ENCODE results near the gene OLR1.

The OLR1 gene

DNA sequence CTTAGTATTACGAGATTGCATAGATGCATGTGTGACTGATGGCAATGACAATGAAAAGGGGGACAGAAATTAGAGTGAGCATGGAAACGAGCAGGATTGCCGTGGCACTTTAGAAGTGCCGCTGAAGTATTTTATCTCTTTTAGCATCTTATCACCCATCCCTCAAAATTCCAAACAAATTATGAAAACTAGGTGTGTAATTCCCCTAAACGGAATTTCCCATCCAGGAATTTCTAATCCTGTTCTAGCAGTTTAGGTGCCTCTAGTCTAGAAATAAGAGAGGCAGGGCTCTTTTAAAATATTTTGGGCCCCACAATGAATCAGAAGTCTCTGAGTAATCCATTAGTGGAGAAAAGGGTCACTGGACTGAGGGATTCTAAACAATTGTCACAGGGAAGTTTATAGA, 7.8 kb upstream of the OLR1 start:
- Histone ChIP-seq H2AFZ (ENCODE audit: low read depth, low read length) (no peak overlapping the region), H4K20me1 (ENCODE audit: insufficient read depth, low read length) (no peaks in the 10 kb centered on the region), H3K27me3 (ENCODE audit: low read depth, low read length) (peaks cover 69% of the 10 kb centered on the region), H3K79me2 (ENCODE audit: low read length) (no peaks in the 10 kb centered on the region), H3K9ac (ENCODE audit: low read length) (no peak overlapping the region), H3K27ac (ENCODE audit: low read length) (no peak overlapping the region), H3K9me3 (ENCODE audit: insufficient read depth, low read length) (no peaks in the 10 kb centered on the region), H3K36me3 (replicated peaks; ENCODE audit: low read depth, low read length) (no peaks in the 10 kb centered on the region), H3K4me2 (ENCODE audit: low read length) (no peak overlapping the region), H3K4me1 (ENCODE audit: low read length) (no peaks in the 10 kb centered on the region), H3K4me3 (ENCODE audit: low read length) (no peak overlapping the region)
- no peak for TF ChIP-seq EZH2phosphoT487 (IDR thresholded peaks at IDR 0.05; ENCODE audit: low read depth)
- TF ChIP-seq, protein P1, sequence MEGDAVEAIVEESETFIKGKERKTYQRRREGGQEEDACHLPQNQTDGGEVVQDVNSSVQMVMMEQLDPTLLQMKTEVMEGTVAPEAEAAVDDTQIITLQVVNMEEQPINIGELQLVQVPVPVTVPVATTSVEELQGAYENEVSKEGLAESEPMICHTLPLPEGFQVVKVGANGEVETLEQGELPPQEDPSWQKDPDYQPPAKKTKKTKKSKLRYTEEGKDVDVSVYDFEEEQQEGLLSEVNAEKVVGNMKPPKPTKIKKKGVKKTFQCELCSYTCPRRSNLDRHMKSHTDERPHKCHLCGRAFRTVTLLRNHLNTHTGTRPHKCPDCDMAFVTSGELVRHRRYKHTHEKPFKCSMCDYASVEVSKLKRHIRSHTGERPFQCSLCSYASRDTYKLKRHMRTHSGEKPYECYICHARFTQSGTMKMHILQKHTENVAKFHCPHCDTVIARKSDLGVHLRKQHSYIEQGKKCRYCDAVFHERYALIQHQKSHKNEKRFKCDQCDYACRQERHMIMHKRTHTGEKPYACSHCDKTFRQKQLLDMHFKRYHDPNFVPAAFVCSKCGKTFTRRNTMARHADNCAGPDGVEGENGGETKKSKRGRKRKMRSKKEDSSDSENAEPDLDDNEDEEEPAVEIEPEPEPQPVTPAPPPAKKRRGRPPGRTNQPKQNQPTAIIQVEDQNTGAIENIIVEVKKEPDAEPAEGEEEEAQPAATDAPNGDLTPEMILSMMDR (IDR thresholded peaks at IDR 0.05; ENCODE audit: low read depth, low read length) = no peak

DNA sequence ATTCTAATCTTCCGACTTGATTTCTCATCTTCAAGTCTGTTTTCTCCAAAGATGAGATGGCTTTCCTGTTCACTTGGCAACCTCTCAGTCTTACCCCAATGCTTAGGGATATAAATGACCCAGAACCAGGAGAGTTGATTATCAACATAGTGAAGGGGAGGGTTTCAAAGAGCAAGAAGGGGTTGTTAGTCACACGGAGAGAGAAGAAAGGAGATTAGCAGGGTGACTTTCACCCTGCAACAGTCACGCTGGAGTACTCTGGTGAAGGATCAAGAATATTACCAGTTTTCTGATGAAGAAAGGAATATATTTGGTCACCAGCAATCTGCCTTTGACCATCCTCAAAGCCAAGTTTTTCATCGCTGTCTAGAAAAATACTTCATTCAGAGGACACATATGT, 6.9 kb upstream of the OLR1 start, which contains the start of gene TMEM52B:
TSS of gene TMEM52B (plus strand) at position 212 of the 400 bp plus-strand sequence. CDS start 543 bp downstream, outside the sequence.
- no peaks in the 10 kb centered on the region for H3K79me2 ChIP-seq (ENCODE audit: low read length)
- no peak within 1 kb of the TSS for H3K4me2 ChIP-seq (ENCODE audit: low read length)
- H3K9me3 ChIP-seq (ENCODE audit: insufficient read depth, low read length) = no peaks in the 10 kb centered on the region
- no peak for TF ChIP-seq EZH2phosphoT487 (IDR thresholded peaks at IDR 0.05; ENCODE audit: low read depth)
- TF ChIP-seq, protein P1 (IDR thresholded peaks at IDR 0.05; ENCODE audit: low read depth, low read length) = no peak
- H3K27ac ChIP-seq (ENCODE audit: low read length) = no peak within 1 kb of the TSS
- H3K9ac ChIP-seq (ENCODE audit: low read length) = no peak within 1 kb of the TSS
- H2AFZ ChIP-seq (ENCODE audit: low read depth, low read length) = no peak within 1 kb of the TSS
- no peaks in the 10 kb centered on the region for H3K36me3 ChIP-seq (replicated peaks; ENCODE audit: low read depth, low read length)
- H3K4me1 ChIP-seq (ENCODE audit: low read length) = no peaks in the 10 kb centered on the region
- no peaks in the 10 kb centered on the region for H4K20me1 ChIP-seq (ENCODE audit: insufficient read depth, low read length)
- no peak within 1 kb of the TSS for H3K4me3 ChIP-seq (ENCODE audit: low read length)
- H3K27me3 ChIP-seq (ENCODE audit: low read depth, low read length) = peaks cover 60% of the 10 kb centered on the region

- H3K79me2 ChIP-seq (ENCODE audit: low read length) = no peaks in the 10 kb centered on the region
- no peak overlapping the region for H3K27ac ChIP-seq (ENCODE audit: low read length)
- H3K4me1 ChIP-seq (ENCODE audit: low read length) = no peaks in the 10 kb centered on the region
- TF ChIP-seq, protein P1 (IDR thresholded peaks at IDR 0.05; ENCODE audit: low read depth, low read length) = peak; percentile 18; the same call in 1 of the 2 replicates
- no peak for TF ChIP-seq EZH2phosphoT487 (IDR thresholded peaks at IDR 0.05; ENCODE audit: low read depth)
- H3K36me3 ChIP-seq (replicated peaks; ENCODE audit: low read depth, low read length) = no peaks in the 10 kb centered on the region
- H3K9ac ChIP-seq (ENCODE audit: low read length) = no peak overlapping the region
- H2AFZ ChIP-seq (ENCODE audit: low read depth, low read length) = no peak overlapping the region
- H4K20me1 ChIP-seq (ENCODE audit: insufficient read depth, low read length) = no peaks in the 10 kb centered on the region
- no peak overlapping the region for H3K4me2 ChIP-seq (ENCODE audit: low read length)
- no peaks in the 10 kb centered on the region for H3K9me3 ChIP-seq (ENCODE audit: insufficient read depth, low read length)
- H3K27me3 ChIP-seq (ENCODE audit: low read depth, low read length) = peaks cover 64% of the 10 kb centered on the region
- no peak overlapping the region for H3K4me3 ChIP-seq (ENCODE audit: low read length)
Observed at GRCh38 chr12:10175846-10176636, 4.1 kb upstream of the OLR1 start.

DNA sequence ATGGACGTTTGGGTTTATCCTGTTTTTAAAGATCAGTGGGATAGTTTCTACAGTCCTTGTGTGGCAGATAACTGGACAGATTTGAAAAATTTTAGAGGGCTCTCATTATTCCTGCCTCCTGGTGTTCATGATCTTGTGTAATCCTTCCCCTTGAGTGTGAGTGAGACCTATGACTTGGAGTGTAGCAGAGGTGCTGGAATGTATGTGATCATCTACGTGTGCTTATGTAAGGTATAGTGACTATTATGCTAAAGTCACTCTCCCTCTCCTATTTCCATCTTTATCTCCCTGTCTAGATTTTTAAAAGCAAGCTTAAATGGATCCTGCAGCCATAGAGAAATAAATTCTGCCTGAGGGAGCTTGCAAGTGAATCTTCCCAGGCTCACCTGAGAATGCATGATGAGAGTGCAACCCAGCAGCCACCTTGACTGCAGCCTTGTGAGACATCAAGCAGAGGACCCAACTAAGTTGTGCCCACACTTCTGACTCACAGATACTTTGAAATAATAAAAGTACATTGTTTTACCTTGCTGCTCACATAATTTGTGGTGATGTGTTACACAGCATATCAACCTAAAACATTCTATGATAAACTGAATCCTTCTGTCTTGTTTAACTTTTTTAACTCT, 3.2 kb upstream of the OLR1 start:
- Histone ChIP-seq H3K4me3 (ENCODE audit: low read length) (no peak overlapping the region), H3K9me3 (ENCODE audit: insufficient read depth, low read length) (no peaks in the 10 kb centered on the region), H3K36me3 (replicated peaks; ENCODE audit: low read depth, low read length) (no peaks in the 10 kb centered on the region), H3K27ac (ENCODE audit: low read length) (no peak overlapping the region), H3K4me2 (ENCODE audit: low read length) (no peak overlapping the region), H2AFZ (ENCODE audit: low read depth, low read length) (no peak overlapping the region), H3K9ac (ENCODE audit: low read length) (no peak overlapping the region), H3K79me2 (ENCODE audit: low read length) (no peaks in the 10 kb centered on the region), H3K27me3 (ENCODE audit: low read depth, low read length) (peaks cover 62% of the 10 kb centered on the region), H3K4me1 (ENCODE audit: low read length) (no peaks in the 10 kb centered on the region), H4K20me1 (ENCODE audit: insufficient read depth, low read length) (no peaks in the 10 kb centered on the region)
- no peak for TF ChIP-seq EZH2phosphoT487 (IDR thresholded peaks at IDR 0.05; ENCODE audit: low read depth)
- TF ChIP-seq, protein P1 (IDR thresholded peaks at IDR 0.05; ENCODE audit: low read depth, low read length) = no peak
